ENCODE results near the gene PRORP.
"Not testable (repeated sequence)": the region's sequence is repeated elsewhere in the genome, so short reads cannot be mapped to it uniquely, and the experiment has no call there.

The PRORP gene

GRCh38 chr14:35147711-35148110 lies 25.4 kb downstream of the PRORP start:
- no peak for DNase-seq (ENCODE audit: low read depth)
- H3K4me3 ChIP-seq (ENCODE audit: low read depth, low read length): no peak overlapping the region
- TF ChIP-seq CTCF (IDR thresholded peaks at IDR 0.05; ENCODE audit: low read depth, low read length, missing control alignments): no peak
- in situ Hi-C loops (cut with HindIII; ENCODE audit: low sequenced_read_pairs): no loop called here

- DNase-seq (ENCODE audit: low read depth): no peak
- in situ Hi-C loops (cut with HindIII; ENCODE audit: low sequenced_read_pairs): no loop called here
- H3K4me3 ChIP-seq (ENCODE audit: low read depth, low read length): no peak overlapping the region
- TF ChIP-seq CTCF (IDR thresholded peaks at IDR 0.05; ENCODE audit: low read depth, low read length, missing control alignments): no peak
Observed at GRCh38 chr14:35149239-35149638, 26.9 kb downstream of the PRORP start.

- in situ Hi-C loops (cut with HindIII; ENCODE audit: low sequenced_read_pairs); DNase-seq (ENCODE audit: low read depth): not testable (repeated sequence)
Observed at GRCh38 chr14:35152531-35152930, 30.2 kb downstream of the PRORP start.

GRCh38 chr14:35154016-35154415 lies 31.7 kb downstream of the PRORP start:
- DNase-seq (ENCODE audit: low read depth): no peak
- no peak for TF ChIP-seq CTCF (IDR thresholded peaks at IDR 0.05; ENCODE audit: low read depth, low read length, missing control alignments)
- in situ Hi-C loops (cut with HindIII; ENCODE audit: low sequenced_read_pairs): no loop called here
- H3K4me3 ChIP-seq (ENCODE audit: low read depth, low read length): no peak overlapping the region

More at GRCh38 chr14:35152531-35152930, 30.2 kb downstream of the PRORP start:
- H3K4me3 ChIP-seq (ENCODE audit: low read depth, low read length): not testable (repeated sequence)

- in situ Hi-C loops (cut with HindIII; ENCODE audit: low sequenced_read_pairs): no loop called here
- TF ChIP-seq CTCF (IDR thresholded peaks at IDR 0.05; ENCODE audit: low read depth, low read length, missing control alignments): no peak
- DNase-seq (ENCODE audit: low read depth): peak; percentile 24
- no peak overlapping the region for H3K4me3 ChIP-seq (ENCODE audit: low read depth, low read length)
Observed at GRCh38 chr14:35155962-35156361, 33.6 kb downstream of the PRORP start.

- TF ChIP-seq CTCF (IDR thresholded peaks at IDR 0.05; ENCODE audit: low read depth, low read length, missing control alignments): no peak
- DNase-seq (ENCODE audit: low read depth): no peak
- in situ Hi-C loops (cut with HindIII; ENCODE audit: low sequenced_read_pairs): no loop called here
- no peak overlapping the region for H3K4me3 ChIP-seq (ENCODE audit: low read depth, low read length)
Observed at GRCh38 chr14:35158491-35158890, 36.1 kb downstream of the PRORP start.

GRCh38 chr14:35158951-35159653 lies 36.8 kb downstream of the PRORP start:
- TF ChIP-seq CTCF (IDR thresholded peaks at IDR 0.05; ENCODE audit: low read depth, low read length, missing control alignments): no peak
- no peak for DNase-seq (ENCODE audit: low read depth)
- in situ Hi-C loops (cut with HindIII; ENCODE audit: low sequenced_read_pairs): no loop called here
- H3K4me3 ChIP-seq (ENCODE audit: low read depth, low read length): no peak overlapping the region

All from astrocyte of the cerebellum (primary cell).